Cardiac muscle cell (in vitro differentiated cells and primary cell): Measurements from ENCODE around the gene SACS. TPM values are rescaled to one million over a fixed set of nuclear protein-coding genes. Genes with fewer than 3 reads are reported as not detected.
A peak's percentile ranks its signal among the peaks of the same experiment; 100 is the strongest.

Source experiments
- DNase-seq, 2 donors: peaks; one replicate each; pipeline versions ENCODE4 v3.0.0 to v3.0.0-alpha.2; 2010 to 2017; ENCODE audit warnings: low read depth in 1 of 2, low spot score in 1 of 2
- H3K27ac ChIP-seq: fragments of 200-600 bp; sonication (generic); 2 replicates; pipeline ENCODE4 v1.5.1; 2016
- H3K27me3 ChIP-seq: fragments of 200-600 bp; sonication (generic); 2 replicates; pipeline ENCODE4 v1.6.0; 2016; ENCODE audit warnings: control low read depth
- H3K36me3 ChIP-seq: fragments of 200-600 bp; sonication (generic); 2 replicates; pipeline ENCODE4 v1.5.1; 2016; ENCODE audit warnings: control low read depth
- H3K4me1 ChIP-seq: fragments of 200-600 bp; sonication (generic); 2 replicates; pipeline ENCODE4 v1.8.1; 2017; ENCODE audit warnings: low read depth, mild to moderate bottlenecking, mixed run types
- H3K4me3 ChIP-seq: fragments of 200-600 bp; sonication (generic); 2 replicates; pipeline ENCODE4 v1.5.1; 2016; ENCODE audit warnings: mild to moderate bottlenecking
- H3K9me3 ChIP-seq: fragments of 200-600 bp; sonication (generic); 2 replicates; pipeline ENCODE4 v1.5.1; 2017; ENCODE audit warnings: low read depth, mild to moderate bottlenecking, control low read depth
- polyA plus RNA-seq: library from polyadenylated mRNA; unstranded; fragments of >200 nt; fragmentation: Nextera tagmentation; extraction: Ambion mirVana; gene quantifications from 2 replicates; pipeline ENCODE4 v1.2.1, GENCODE V29; 2016
- total RNA-seq: library from RNA; depleted of rRNA; stranded (reverse); fragments of >200 nt; gene quantifications from 2 replicates; pipeline ENCODE4 v1.2.3, GENCODE V29; 2016
- TF ChIP-seq, protein P1 (sequence below): IDR thresholded peaks from 2 replicates; pipeline ENCODE4 v1.5.1; 2012; ENCODE audit warnings: low read depth, mild to moderate bottlenecking, low read length

SACS gene
- total and polyA plus RNA-seq, 2 experiments from 2014 or later, result 5.1 to 34.9 TPM

DNA sequence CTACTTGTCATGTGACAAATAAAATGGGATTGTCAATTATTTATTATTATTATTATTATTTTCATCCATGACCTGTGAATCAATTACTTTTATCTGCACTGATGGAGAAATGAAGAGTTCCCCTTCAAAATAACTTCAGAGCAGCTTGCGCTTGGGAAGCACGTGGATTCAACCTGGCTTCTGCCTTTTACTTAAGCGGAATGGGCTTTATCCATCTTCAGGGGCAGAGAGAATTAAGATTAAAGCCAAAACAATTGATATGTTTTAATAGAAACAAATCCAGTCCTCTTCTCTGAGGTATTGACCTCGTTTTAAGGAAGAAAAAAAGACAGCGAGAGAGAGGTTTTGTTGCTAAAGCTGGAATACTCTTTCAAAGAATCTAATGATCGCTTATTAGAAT is 876 bp downstream of the SACS start:
- Histone ChIP-seq H3K36me3 (no peaks in the 10 kb centered on the region), H3K27me3 (no peaks in the 10 kb centered on the region), H3K4me3 (peak overlapping the region; percentile 90), H3K9me3 (no peaks in the 10 kb centered on the region), H3K27ac (no peak overlapping the region), H3K4me1 (peaks cover 15% of the 10 kb centered on the region)
- DNase-seq, result no peak
- TF ChIP-seq, protein P1, sequence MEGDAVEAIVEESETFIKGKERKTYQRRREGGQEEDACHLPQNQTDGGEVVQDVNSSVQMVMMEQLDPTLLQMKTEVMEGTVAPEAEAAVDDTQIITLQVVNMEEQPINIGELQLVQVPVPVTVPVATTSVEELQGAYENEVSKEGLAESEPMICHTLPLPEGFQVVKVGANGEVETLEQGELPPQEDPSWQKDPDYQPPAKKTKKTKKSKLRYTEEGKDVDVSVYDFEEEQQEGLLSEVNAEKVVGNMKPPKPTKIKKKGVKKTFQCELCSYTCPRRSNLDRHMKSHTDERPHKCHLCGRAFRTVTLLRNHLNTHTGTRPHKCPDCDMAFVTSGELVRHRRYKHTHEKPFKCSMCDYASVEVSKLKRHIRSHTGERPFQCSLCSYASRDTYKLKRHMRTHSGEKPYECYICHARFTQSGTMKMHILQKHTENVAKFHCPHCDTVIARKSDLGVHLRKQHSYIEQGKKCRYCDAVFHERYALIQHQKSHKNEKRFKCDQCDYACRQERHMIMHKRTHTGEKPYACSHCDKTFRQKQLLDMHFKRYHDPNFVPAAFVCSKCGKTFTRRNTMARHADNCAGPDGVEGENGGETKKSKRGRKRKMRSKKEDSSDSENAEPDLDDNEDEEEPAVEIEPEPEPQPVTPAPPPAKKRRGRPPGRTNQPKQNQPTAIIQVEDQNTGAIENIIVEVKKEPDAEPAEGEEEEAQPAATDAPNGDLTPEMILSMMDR, result no peak

DNA sequence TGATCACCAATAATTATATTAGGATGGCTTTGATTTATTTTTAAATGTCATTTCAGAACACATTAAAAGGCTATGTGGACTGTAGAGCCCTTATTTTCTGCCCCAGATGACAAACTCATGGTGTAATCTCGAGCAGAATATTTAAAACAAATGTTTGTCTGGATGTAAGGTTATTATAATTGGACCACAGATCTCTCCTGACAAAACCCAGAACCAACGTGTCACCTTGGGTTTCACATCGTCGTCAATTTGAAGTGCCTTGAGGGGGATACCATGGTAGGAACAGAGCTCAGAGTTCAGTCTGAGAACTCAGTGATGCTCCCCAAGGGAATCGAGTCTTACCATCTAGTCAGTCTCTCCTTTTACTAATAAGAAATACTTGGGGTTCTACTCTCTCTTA is 2.8 kb downstream of the SACS start:
- no peak overlapping the region for H3K27ac ChIP-seq
- H3K27me3 ChIP-seq, result no peaks in the 10 kb centered on the region
- H3K36me3 ChIP-seq, result no peaks in the 10 kb centered on the region
- H3K9me3 ChIP-seq, result no peaks in the 10 kb centered on the region
- no peak overlapping the region for H3K4me3 ChIP-seq
- peaks cover 20% of the 10 kb centered on the region for H3K4me1 ChIP-seq
- TF ChIP-seq, protein P1, result no peak
- no peak for DNase-seq

DNA sequence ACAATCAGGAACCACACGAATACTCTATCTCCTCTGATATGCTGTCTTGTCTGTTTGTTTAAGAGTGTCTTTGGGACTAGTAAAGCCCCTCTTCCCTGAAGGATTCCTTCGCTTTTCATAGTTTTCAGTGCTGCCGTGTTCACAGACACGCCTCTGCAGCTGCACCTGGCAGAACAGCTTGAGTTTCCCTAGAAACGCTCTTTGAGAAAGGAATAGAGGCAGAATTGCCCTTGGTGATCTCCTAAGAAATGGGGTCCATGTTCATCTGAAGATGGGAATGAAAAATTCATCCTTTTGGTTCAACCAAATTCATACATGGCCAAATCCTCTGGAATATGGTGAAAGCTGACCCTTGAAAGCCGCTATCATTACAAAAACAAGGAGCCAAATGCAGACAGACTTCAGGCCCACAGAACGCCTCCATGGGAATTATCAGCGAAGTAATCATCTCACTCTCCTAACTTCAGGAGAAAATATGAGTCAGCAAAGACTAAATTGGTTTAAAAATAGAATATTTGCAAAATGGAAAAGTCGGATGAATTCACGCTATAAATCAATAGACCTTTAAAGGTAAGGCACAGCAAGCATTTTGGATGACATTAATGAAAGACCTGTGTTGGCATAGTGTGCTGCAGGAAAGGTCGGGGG is 5.5 kb downstream of the SACS start:
- Histone ChIP-seq H3K4me1 (peaks cover 20% of the 10 kb centered on the region), H3K36me3 (no peaks in the 10 kb centered on the region), H3K4me3 (no peak overlapping the region), H3K27me3 (no peaks in the 10 kb centered on the region), H3K27ac (peak overlapping the region; percentile 62), H3K9me3 (no peaks in the 10 kb centered on the region)
- TF ChIP-seq, protein P1, result no peak
- peak in 1 of 2 donors; percentile 59 for DNase-seq

DNA sequence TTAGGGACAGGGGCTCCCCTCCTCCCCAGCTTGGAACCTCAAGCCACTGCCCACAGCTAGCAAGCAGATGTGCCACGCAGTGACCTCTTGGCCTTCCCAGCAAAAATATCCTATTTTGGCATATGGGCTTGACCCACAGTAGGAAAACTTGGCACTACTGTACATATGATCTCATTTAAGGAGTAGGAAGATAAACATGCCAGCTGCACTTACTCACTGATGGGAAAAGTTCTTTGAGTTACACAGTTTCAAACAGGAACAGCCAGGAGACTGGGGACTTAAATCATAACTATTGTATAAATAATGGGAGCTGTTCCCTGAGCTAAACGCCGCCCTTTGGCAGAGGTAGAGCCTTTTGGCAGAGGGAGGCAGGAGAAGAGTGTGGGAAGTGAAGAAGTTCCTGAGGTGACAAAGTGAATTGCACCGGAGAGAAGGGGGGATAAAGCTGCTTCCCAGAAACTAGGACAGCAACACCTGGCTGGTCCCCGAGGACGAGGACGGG is 6.1 kb downstream of the SACS start:
- H3K9me3 ChIP-seq, result no peaks in the 10 kb centered on the region
- peak in 1 of 2 donors; percentile 85 for DNase-seq
- H3K27me3 ChIP-seq, result no peaks in the 10 kb centered on the region
- peak overlapping the region; percentile 62 for H3K27ac ChIP-seq
- H3K4me3 ChIP-seq, result no peak overlapping the region
- no peaks in the 10 kb centered on the region for H3K36me3 ChIP-seq
- peaks cover 20% of the 10 kb centered on the region for H3K4me1 ChIP-seq
- TF ChIP-seq, protein P1, result no peak

DNA sequence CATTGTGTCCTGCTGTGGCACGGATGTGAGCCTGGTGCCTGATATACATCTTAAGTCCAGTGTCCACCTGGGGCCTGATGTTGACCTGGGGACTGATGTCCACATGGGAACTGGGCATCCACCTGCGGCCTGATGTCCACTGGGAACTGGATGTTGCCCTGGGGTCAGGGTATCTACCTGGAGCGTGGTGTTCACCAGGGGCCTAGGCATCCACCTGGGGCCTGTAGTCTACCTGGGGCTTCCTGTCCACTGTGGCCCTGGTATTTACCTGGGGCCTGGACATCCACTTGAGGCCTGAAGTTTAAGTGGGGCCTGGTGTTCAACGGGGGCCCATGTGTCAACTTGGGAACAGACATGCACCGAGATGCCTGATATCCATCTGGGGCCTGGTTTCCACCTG is 11.9 kb downstream of the SACS start:
- H3K4me3 ChIP-seq, result no peak overlapping the region
- no peak for DNase-seq
- TF ChIP-seq, protein P1, result no peak
- no peaks in the 10 kb centered on the region for H3K36me3 ChIP-seq
- H3K27me3 ChIP-seq, result no peaks in the 10 kb centered on the region
- H3K4me1 ChIP-seq, result no peaks in the 10 kb centered on the region
- no peaks in the 10 kb centered on the region for H3K9me3 ChIP-seq
- H3K27ac ChIP-seq, result no peak overlapping the region
